ENCODE measurements around the gene SNX6.

- TF ChIP-seq POLR2A (IDR thresholded peaks at IDR 0.05; ENCODE audit: low read depth, low read length) (no peak), SPI1 (IDR thresholded peaks at IDR 0.05; ENCODE audit: low read depth, low read length) (no peak)
Observed at GRCh38 chr14:34671716-34672115, 41.8 kb upstream of the SNX6 start.
